Lung (tissue), 12 donors: ENCODE measurements around the gene SH3GL2. TPM values are rescaled to one million over a fixed set of nuclear protein-coding genes. Genes with fewer than 3 reads are reported as not detected.

Source experiments
- ATAC-seq: fragments of 200-7000 bp; cut with Tn5 transposase; one replicate; pipeline ENCODE4 v1.9.1; 2020; ENCODE audit warnings: moderate number of reproducible peaks; ENCODE audit not compliant: insufficient read depth, low FRiP score
- DNase-seq, 3 donors: peaks; one replicate each; pipeline ENCODE4 v3.0.0-alpha.2; 2013 to 2017
- H3K27ac ChIP-seq, 2 donors: one replicate each; pipeline ENCODE4 v1.5.1; 2013; ENCODE audit warnings: mild to moderate bottlenecking in 2 of 2, moderate library complexity in 2 of 2, control low read depth in 1 of 2, inconsistent platforms in 1 of 2, low read depth in 1 of 2, low read length in 1 of 2
- H3K27me3 ChIP-seq, 3 donors: one replicate each; pipeline ENCODE4 v1.5.1; 2013; ENCODE audit warnings: low read length in 2 of 3; ENCODE audit not compliant: control insufficient read depth in 3 of 3, insufficient read depth in 3 of 3
- H3K36me3 ChIP-seq, 4 donors: one replicate each; pipeline ENCODE4 v1.5.1; 2013; ENCODE audit warnings: low read length in 4 of 4, mild to moderate bottlenecking in 1 of 4, moderate library complexity in 1 of 4; ENCODE audit not compliant: control insufficient read depth in 4 of 4, insufficient read depth in 4 of 4
- H3K4me1 ChIP-seq, 5 donors: one replicate each; pipeline ENCODE4 v1.5.1; 2013; ENCODE audit warnings: low read length in 5 of 5, mild to moderate bottlenecking in 2 of 5, moderate library complexity in 1 of 5; ENCODE audit not compliant: control insufficient read depth in 5 of 5, insufficient read depth in 5 of 5
- H3K4me3 ChIP-seq: one replicate; pipeline ENCODE4 v1.5.1; 2013; ENCODE audit warnings: mild to moderate bottlenecking, control low read depth, moderate library complexity
- H3K9ac ChIP-seq, 2 donors: one replicate each; pipeline ENCODE4 v1.5.1; 2013; ENCODE audit warnings: low read length in 2 of 2, control low read depth in 1 of 2; ENCODE audit not compliant: insufficient read depth in 1 of 2
- H3K9me3 ChIP-seq, 4 donors: one replicate each; pipeline ENCODE4 v1.5.1; 2013; ENCODE audit warnings: low read length in 3 of 4, mild to moderate bottlenecking in 1 of 4, moderate library complexity in 1 of 4; ENCODE audit not compliant: control insufficient read depth in 4 of 4, insufficient read depth in 3 of 4
- CTCF ChIP-seq: IDR thresholded peaks from 2 replicates; pipeline ENCODE4 v1.5.1; 2012; ENCODE audit warnings: mild to moderate bottlenecking; ENCODE audit errors: control extremely low read depth, extremely low read depth
- WGBS, 2 donors: extraction: QIAGEN DNeasy Blood & Tissue Kit; methylation state at CpG; one replicate each; pipeline ENCODE4 v1.1.7; 2013; 5-methylcytosine and 5-hydroxymethylcytosine counted together
- polyA plus RNA-seq, 2 donors: library from polyadenylated mRNA; stranded (reverse); fragments of 200-250 nt; gene quantifications; one replicate each; pipeline ENCODE4 v1.2.1, GENCODE V29; 2013
- total RNA-seq, 2 donors: library from RNA; depleted of rRNA in 1 of 2; stranded (reverse); fragments of >200 nt in 1 of 2; gene quantifications; one replicate each; pipeline ENCODE4 v1.2.1, GENCODE V29; 2014 to 2021
- donor health status: control.
- donor health status: control.
- donor health status: Bipolar disorder and iron deficiency.
- donor health status: healthy.
- donor health status: DM: yes; HTN: yes; CAD: no.

The SH3GL2 gene
- total and polyA plus RNA-seq, 4 donors: 0.07 to 2.9 (median 1.1) TPM

- DNase-seq (peak in 1 of 3 donors; percentile 14), ATAC-seq (peak; percentile 34)
- 60 to 83% methylated on average over 1 of the region's 1 CpG for WGBS, 2 donors
- no peaks in the 10 kb centered on the region for H3K36me3 ChIP-seq
- peaks cover 0 to 7% (median 3%) of the 10 kb centered on the region in 4 donors for H3K9me3 ChIP-seq
- no peaks in the 10 kb centered on the region for H3K27me3 ChIP-seq
- H3K9ac ChIP-seq: no peak overlapping the region
- H3K4me3 ChIP-seq: no peak overlapping the region
- peaks cover 0 to 2% (median 0%) of the 10 kb centered on the region in 5 donors for H3K4me1 ChIP-seq
- TF ChIP-seq CTCF: no peak
- H3K27ac ChIP-seq: no peak overlapping the region
These were observed 140.2 kb downstream of the SH3GL2 start for GRCh38 chr9:17719053-17719452.

DNA sequence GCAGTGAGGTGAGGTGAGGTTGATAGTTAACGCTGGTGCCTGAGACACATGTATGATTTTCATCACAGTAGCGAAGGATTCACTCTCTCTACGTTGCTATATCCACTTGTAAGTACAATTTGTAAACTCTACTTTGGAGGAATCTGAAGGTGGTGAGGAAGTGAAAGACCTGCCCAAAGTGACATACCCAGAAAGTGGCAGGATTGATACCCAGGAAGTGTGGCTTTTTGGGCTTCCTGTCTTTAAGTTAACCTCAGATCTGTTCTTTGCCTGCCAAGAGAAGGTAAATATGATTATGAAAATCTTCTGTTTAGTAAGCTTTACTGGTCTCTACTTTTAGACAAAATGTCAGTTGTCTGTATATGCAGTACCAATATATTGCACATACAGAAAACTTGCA, 143.1 kb downstream of the SH3GL2 start:
- H3K4me3 ChIP-seq: no peak overlapping the region
- H3K27ac ChIP-seq: no peak overlapping the region
- H3K9me3 ChIP-seq: peaks cover 0 to 8% (median 6%) of the 10 kb centered on the region in 4 donors
- 69 to 80% methylated on average over 3 of the region's 3 CpGs for WGBS, 2 donors
- DNase-seq: no peak
- H3K27me3 ChIP-seq: no peaks in the 10 kb centered on the region
- H3K9ac ChIP-seq: no peak overlapping the region
- H3K36me3 ChIP-seq: no peaks in the 10 kb centered on the region
- H3K4me1 ChIP-seq: peaks cover 0 to 4% (median 0%) of the 10 kb centered on the region in 5 donors
- ATAC-seq: no peak
- TF ChIP-seq CTCF: no peak

DNA sequence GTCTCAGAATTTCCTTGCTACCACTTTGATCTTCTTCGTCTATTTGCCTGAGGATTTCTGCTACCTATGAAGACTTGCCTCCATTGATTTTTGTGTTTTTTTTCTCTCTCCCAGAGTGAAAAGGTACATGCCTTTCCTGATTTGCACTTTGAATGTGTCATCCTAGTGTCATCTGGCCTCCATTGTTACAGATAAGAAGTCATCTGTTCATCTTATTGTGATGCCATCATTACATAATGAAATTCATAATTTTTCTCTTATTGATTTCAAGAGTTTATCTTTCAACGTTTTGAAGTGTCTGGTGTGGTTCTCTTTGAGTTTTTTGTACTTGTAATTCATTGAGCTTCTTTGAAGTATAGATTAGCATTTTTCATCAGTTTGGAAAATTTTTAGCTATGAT, 144.8 kb downstream of the SH3GL2 start:
- Histone ChIP-seq H3K4me3 (no peak overlapping the region), H3K27ac (no peak overlapping the region), H3K4me1 (peaks cover 0 to 4% (median 0%) of the 10 kb centered on the region in 5 donors), H3K27me3 (no peaks in the 10 kb centered on the region), H3K9ac (no peak overlapping the region), H3K36me3 (no peaks in the 10 kb centered on the region), H3K9me3 (peaks cover 0 to 8% (median 5%) of the 10 kb centered on the region in 4 donors)
- ATAC-seq (no peak), DNase-seq (no peak)
- 64 to 76% methylated on average over 2 of the region's 2 CpGs for WGBS, 2 donors
- no peak for TF ChIP-seq CTCF

GRCh38 chr9:17725399-17726010, 146.6 kb downstream of the SH3GL2 start:
- 77 to 78% methylated on average over 4 of the region's 4 CpGs for WGBS, 2 donors
- H3K4me1 ChIP-seq: peaks cover 0 to 4% (median 0%) of the 10 kb centered on the region in 5 donors
- TF ChIP-seq CTCF: no peak

More at GRCh38 chr9:17725399-17726010, 146.6 kb downstream of the SH3GL2 start:
- Histone ChIP-seq H3K36me3 (no peaks in the 10 kb centered on the region), H3K9me3 (peaks cover 0 to 8% (median 5%) of the 10 kb centered on the region in 4 donors), H3K27ac (no peak overlapping the region), H3K9ac (no peak overlapping the region), H3K27me3 (no peaks in the 10 kb centered on the region), H3K4me3 (no peak overlapping the region)
- ATAC-seq (no peak), DNase-seq (no peak)
